ENCODE results near the gene SLFN5. TPM values are rescaled to one million over a fixed set of nuclear protein-coding genes. Genes with fewer than 3 reads are reported as not detected.
A peak's percentile ranks its signal among the peaks of the same experiment; 100 is the strongest.
"Not testable (repeated sequence)": the region's sequence is repeated elsewhere in the genome, so short reads cannot be mapped to it uniquely, and the experiment has no call there.

SLFN5 gene
- total RNA-seq, 1 donor from 2014 or later, result 129 TPM

- DNase-seq (ENCODE audit: low read depth), result peak; percentile 7
- no peaks in the 10 kb centered on the region for H3K36me3 ChIP-seq (ENCODE audit: control insufficient read depth, insufficient read depth, low read length)
- H3K27me3 ChIP-seq (ENCODE audit: control insufficient read depth, insufficient read depth, low read length), result no peaks in the 10 kb centered on the region
- H3K4me3 ChIP-seq (ENCODE audit: low read depth, low read length), result no peak overlapping the region
- TF ChIP-seq CTCF (IDR thresholded peaks at IDR 0.05; ENCODE audit: insufficient read depth, low read length, poor library complexity, severe bottlenecking), result no peak
Measured at GRCh38 chr17:35299135-35299534, 56.3 kb downstream of the SLFN5 start.

GRCh38 chr17:35309345-35309744, 66.5 kb downstream of the SLFN5 start:
- not testable (repeated sequence) for DNase-seq (ENCODE audit: low read depth); H3K4me3 ChIP-seq (ENCODE audit: low read depth, low read length); H3K36me3 ChIP-seq (ENCODE audit: control insufficient read depth, insufficient read depth, low read length)
- H3K27me3 ChIP-seq (ENCODE audit: control insufficient read depth, insufficient read depth, low read length), result peaks cover 12% of the 10 kb centered on the region

- no peak for DNase-seq (ENCODE audit: low read depth)
- Histone ChIP-seq H3K36me3 (ENCODE audit: control insufficient read depth, insufficient read depth, low read length) (no peaks in the 10 kb centered on the region), H3K27me3 (ENCODE audit: control insufficient read depth, insufficient read depth, low read length) (peaks cover 17% of the 10 kb centered on the region), H3K4me3 (ENCODE audit: low read depth, low read length) (no peak overlapping the region)
- TF ChIP-seq CTCF (IDR thresholded peaks at IDR 0.05; ENCODE audit: insufficient read depth, low read length, poor library complexity, severe bottlenecking), result no peak
Measured at GRCh38 chr17:35312346-35312745, 69.5 kb downstream of the SLFN5 start.

- H3K27me3 ChIP-seq (ENCODE audit: control insufficient read depth, insufficient read depth, low read length), result peaks cover 17% of the 10 kb centered on the region
- no peak overlapping the region for H3K4me3 ChIP-seq (ENCODE audit: low read depth, low read length)
- peak; percentile 5 for DNase-seq (ENCODE audit: low read depth)
- H3K36me3 ChIP-seq (ENCODE audit: control insufficient read depth, insufficient read depth, low read length), result no peaks in the 10 kb centered on the region
- peak; percentile 73 for TF ChIP-seq CTCF (IDR thresholded peaks at IDR 0.05; ENCODE audit: insufficient read depth, low read length, poor library complexity, severe bottlenecking)
Measured at GRCh38 chr17:35312790-35313711, 70.2 kb downstream of the SLFN5 start.

GRCh38 chr17:35313875-35314409, 71.1 kb downstream of the SLFN5 start:
- DNase-seq (ENCODE audit: low read depth), result no peak
- no peak for TF ChIP-seq CTCF (IDR thresholded peaks at IDR 0.05; ENCODE audit: insufficient read depth, low read length, poor library complexity, severe bottlenecking)
- H3K36me3 ChIP-seq (ENCODE audit: control insufficient read depth, insufficient read depth, low read length), result no peaks in the 10 kb centered on the region

GRCh38 chr17:35314415-35315216, 71.7 kb downstream of the SLFN5 start:
- H3K27me3 ChIP-seq (ENCODE audit: control insufficient read depth, insufficient read depth, low read length), result peaks cover 17% of the 10 kb centered on the region
- no peak overlapping the region for H3K4me3 ChIP-seq (ENCODE audit: low read depth, low read length)
- H3K36me3 ChIP-seq (ENCODE audit: control insufficient read depth, insufficient read depth, low read length), result no peaks in the 10 kb centered on the region
- no peak for DNase-seq (ENCODE audit: low read depth)
- no peak for TF ChIP-seq CTCF (IDR thresholded peaks at IDR 0.05; ENCODE audit: insufficient read depth, low read length, poor library complexity, severe bottlenecking)

More at GRCh38 chr17:35313875-35314409, 71.1 kb downstream of the SLFN5 start:
- H3K27me3 ChIP-seq (ENCODE audit: control insufficient read depth, insufficient read depth, low read length), result peaks cover 17% of the 10 kb centered on the region
- no peak overlapping the region for H3K4me3 ChIP-seq (ENCODE audit: low read depth, low read length)

Data from kidney epithelial cell (primary cell).